Hematopoietic multipotent progenitor cell treated with erythropoietin and hydrocortisone succinate and interleukin-3 and kit ligand, for 4 days (in vitro differentiated cells): Measurements from ENCODE around the gene OR52B2.

ENCODE experiments used
- DNase-seq: peaks from one replicate; pipeline ENCODE4 v3.0.0-alpha.2; 2015

OR52B2 gene

GRCh38 chr11:6170226-6170625 is at the start of gene OR52B2:
Gene OR52B2, minus strand, starts transcription at chr11:6170326. Its CDS starts 0 bp downstream, at chr11:6170326.
- no peak for DNase-seq

GRCh38 chr11:6219359-6219758 is 49.2 kb upstream of the OR52B2 start:
- no peak for DNase-seq

GRCh38 chr11:6217722-6218121 is 47.6 kb upstream of the OR52B2 start:
- DNase-seq, result no peak

- DNase-seq, result no peak
Observed at GRCh38 chr11:6216501-6216900, 46.4 kb upstream of the OR52B2 start.

- no peak for DNase-seq
Observed at GRCh38 chr11:6214530-6214929, 44.4 kb upstream of the OR52B2 start.

GRCh38 chr11:6210274-6210955 is 40.3 kb upstream of the OR52B2 start:
- DNase-seq, result no peak

- DNase-seq, result no peak
Observed at GRCh38 chr11:6209801-6210200, 39.7 kb upstream of the OR52B2 start.

- DNase-seq, result no peak
Observed at GRCh38 chr11:6206456-6207180, 36.5 kb upstream of the OR52B2 start.

- no peak for DNase-seq
Observed at GRCh38 chr11:6205366-6205765, 35.2 kb upstream of the OR52B2 start, which contains the start of gene C11orf42. Gene C11orf42, plus strand, starts transcription at chr11:6205557. Its CDS starts 59 bp downstream, at chr11:6205616.

- peak; percentile 74 for DNase-seq
Observed at GRCh38 chr11:6204706-6205105, 34.6 kb upstream of the OR52B2 start.

- peak; percentile 15 for DNase-seq
Observed at GRCh38 chr11:6203327-6203726, 33.2 kb upstream of the OR52B2 start.

GRCh38 chr11:6202041-6202440 is 31.9 kb upstream of the OR52B2 start:
- no peak for DNase-seq

- peak; percentile 65 for DNase-seq
Observed at GRCh38 chr11:6201481-6201880, 31.4 kb upstream of the OR52B2 start.

- DNase-seq, result peak; percentile 88
Observed at GRCh38 chr11:6200975-6201374, 30.8 kb upstream of the OR52B2 start.

- DNase-seq, result no peak
Observed at GRCh38 chr11:6199174-6199810, 29.2 kb upstream of the OR52B2 start, which contains the start of gene OR52W1. Gene OR52W1, plus strand, starts transcription at chr11:6199224. Its CDS starts 0 bp downstream, at chr11:6199224.

GRCh38 chr11:6197466-6198200 is 27.5 kb upstream of the OR52B2 start:
- no peak for DNase-seq

GRCh38 chr11:6196396-6196795 is 26.3 kb upstream of the OR52B2 start:
- no peak for DNase-seq

GRCh38 chr11:6194065-6194581 is 24.0 kb upstream of the OR52B2 start:
- no peak for DNase-seq

GRCh38 chr11:6191742-6192141 is 21.6 kb upstream of the OR52B2 start:
- DNase-seq, result no peak

- DNase-seq, result no peak
Observed at GRCh38 chr11:6175440-6175839, 5.3 kb upstream of the OR52B2 start.

- no peak for DNase-seq
Observed at GRCh38 chr11:6156628-6157359, 13.3 kb downstream of the OR52B2 start.

GRCh38 chr11:6152126-6152525 is 18.0 kb downstream of the OR52B2 start:
- DNase-seq, result no peak
